Measurements from ENCODE around the gene ANO6. TPM values are rescaled to one million over a fixed set of nuclear protein-coding genes. Genes with fewer than 3 reads are reported as not detected.

ANO6 gene
- polyA plus RNA-seq, 2 donors, result 2.6 to 6.9 TPM

DNA sequence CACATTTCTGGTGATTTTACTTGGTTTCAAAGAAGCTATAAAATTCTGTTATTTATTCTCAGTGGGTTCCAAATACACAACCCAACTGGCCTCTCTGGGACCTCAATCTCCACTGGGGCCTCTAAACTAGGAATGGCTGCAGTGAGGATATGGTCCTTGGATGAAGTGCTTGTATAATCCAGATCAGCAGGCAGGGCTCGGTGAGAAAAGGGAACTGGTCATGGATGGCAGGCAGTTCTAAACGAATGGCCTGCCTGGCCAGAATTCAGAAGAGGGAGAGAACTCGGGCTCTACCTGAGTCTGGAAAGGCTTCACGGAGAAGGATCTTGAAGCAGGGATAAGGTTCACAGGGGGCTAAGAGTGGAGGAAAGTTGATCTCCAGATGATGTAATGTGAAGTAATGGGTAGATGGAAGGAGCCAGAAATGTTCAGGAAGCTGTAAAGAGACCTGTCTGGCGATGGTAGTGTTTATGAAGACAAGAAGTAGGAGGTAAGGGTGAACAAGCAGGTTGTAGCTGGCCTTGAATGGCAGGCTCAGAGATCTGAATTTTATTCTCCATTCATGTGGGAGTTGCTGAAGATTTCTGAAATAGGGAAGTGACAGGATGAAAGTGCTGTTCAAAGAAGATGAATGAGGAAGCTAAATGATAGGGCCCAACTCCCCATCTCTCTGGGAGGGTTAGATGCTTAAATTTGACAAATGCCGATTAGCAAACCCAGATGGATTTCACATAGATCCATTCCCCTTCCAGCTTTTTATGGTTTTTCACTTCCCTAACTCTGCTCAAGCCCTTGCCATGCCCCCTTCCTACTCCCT, 31.5 kb upstream of the ANO6 start:
- Histone ChIP-seq H3K27me3 (ENCODE audit: control insufficient read depth in 1 of 2, insufficient read depth in 2 of 2, low read length in 2 of 2) (no peaks in the 10 kb centered on the region), H3K4me1 (ENCODE audit: control insufficient read depth in 2 of 2, insufficient read depth in 2 of 2, low read length in 1 of 2) (no peaks in the 10 kb centered on the region), H3K36me3 (ENCODE audit: control insufficient read depth in 2 of 2, insufficient read depth in 2 of 2, low read length in 1 of 2) (no peaks in the 10 kb centered on the region), H3K4me3 (ENCODE audit: low read depth in 1 of 2, low read length in 2 of 2) (no peak overlapping the region), H3K9me3 (ENCODE audit: control insufficient read depth in 2 of 2, insufficient read depth in 1 of 2, low read depth in 1 of 2, low read length in 1 of 2) (no peaks in the 10 kb centered on the region), H3K27ac (ENCODE audit: low read depth in 2 of 2, low read length in 1 of 2) (no peak overlapping the region)
- 80 to 81% methylated on average over 6 of the region's 6 CpGs for WGBS, 2 donors

DNA sequence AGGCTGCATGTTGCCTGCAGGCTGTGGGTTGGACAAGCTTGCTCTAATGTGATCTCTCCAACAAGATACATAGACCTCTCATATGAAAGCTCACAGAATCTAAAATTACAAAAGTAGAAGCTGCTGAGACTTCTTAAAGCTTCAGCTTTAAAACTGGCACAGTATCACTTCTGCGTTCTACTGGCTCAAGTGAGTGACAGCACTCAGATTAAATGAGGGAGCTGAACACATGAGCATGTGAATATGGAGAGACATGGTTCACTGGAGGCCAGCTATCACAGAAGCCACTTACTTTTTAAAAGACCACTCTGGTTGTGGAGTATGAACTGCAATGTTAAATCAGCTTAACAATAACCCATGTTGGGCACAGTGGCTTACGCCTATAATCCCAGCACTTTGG, 29.1 kb upstream of the ANO6 start:
- Histone ChIP-seq H3K9me3 (ENCODE audit: control insufficient read depth in 2 of 2, insufficient read depth in 1 of 2, low read depth in 1 of 2, low read length in 1 of 2) (no peaks in the 10 kb centered on the region), H3K36me3 (ENCODE audit: control insufficient read depth in 2 of 2, insufficient read depth in 2 of 2, low read length in 1 of 2) (no peaks in the 10 kb centered on the region), H3K4me3 (ENCODE audit: low read depth in 1 of 2, low read length in 2 of 2) (no peak overlapping the region), H3K4me1 (ENCODE audit: control insufficient read depth in 2 of 2, insufficient read depth in 2 of 2, low read length in 1 of 2) (no peaks in the 10 kb centered on the region), H3K27ac (ENCODE audit: low read depth in 2 of 2, low read length in 1 of 2) (no peak overlapping the region), H3K27me3 (ENCODE audit: control insufficient read depth in 1 of 2, insufficient read depth in 2 of 2, low read length in 2 of 2) (no peaks in the 10 kb centered on the region)
- whole genome bisulfite sequencing, 2 donors, result 90 to 95% methylated on average over 2 of the region's 2 CpGs

DNA sequence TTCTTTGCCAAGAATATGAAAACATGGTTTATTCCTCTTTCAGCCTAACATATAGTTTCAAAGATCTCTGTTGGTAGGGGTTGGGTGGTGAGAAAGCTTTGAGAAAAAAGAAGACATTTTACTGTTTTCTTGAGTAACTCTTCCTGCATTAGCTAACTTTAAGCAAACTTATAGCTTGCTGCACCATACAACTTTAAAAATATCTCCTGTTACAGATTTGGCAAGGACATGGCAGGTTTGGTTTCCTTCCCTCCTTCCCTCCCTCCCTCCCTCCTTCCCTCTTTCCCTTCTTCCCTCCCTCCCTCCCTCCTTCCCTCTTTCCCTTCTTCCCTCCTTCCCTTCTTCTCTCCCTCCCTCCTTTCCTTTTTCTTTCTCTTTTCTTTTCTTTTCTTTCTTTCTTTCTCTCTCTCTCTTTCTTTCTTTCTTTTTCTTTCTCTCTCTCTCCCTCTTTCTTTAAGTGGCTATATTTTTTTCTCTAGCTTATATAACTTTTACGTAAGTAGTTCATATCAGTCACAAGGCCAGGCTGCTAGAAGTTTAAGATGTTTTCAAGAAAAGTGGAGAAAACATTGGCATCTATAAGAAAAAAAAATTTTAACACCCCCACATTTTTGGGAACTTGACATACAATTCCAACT, 26.0 kb upstream of the ANO6 start:
- no peak overlapping the region for H3K4me3 ChIP-seq (ENCODE audit: low read depth in 1 of 2, low read length in 2 of 2)
- H3K36me3 ChIP-seq (ENCODE audit: control insufficient read depth in 2 of 2, insufficient read depth in 2 of 2, low read length in 1 of 2), result no peaks in the 10 kb centered on the region
- no peaks in the 10 kb centered on the region for H3K27me3 ChIP-seq (ENCODE audit: control insufficient read depth in 1 of 2, insufficient read depth in 2 of 2, low read length in 2 of 2)
- no peaks in the 10 kb centered on the region for H3K9me3 ChIP-seq (ENCODE audit: control insufficient read depth in 2 of 2, insufficient read depth in 1 of 2, low read depth in 1 of 2, low read length in 1 of 2)
- 92 to 99% methylated on average over 1 of the region's 1 CpG for WGBS, 2 donors
- no peak overlapping the region for H3K27ac ChIP-seq (ENCODE audit: low read depth in 2 of 2, low read length in 1 of 2)
- no peaks in the 10 kb centered on the region for H3K4me1 ChIP-seq (ENCODE audit: control insufficient read depth in 2 of 2, insufficient read depth in 2 of 2, low read length in 1 of 2)

DNA sequence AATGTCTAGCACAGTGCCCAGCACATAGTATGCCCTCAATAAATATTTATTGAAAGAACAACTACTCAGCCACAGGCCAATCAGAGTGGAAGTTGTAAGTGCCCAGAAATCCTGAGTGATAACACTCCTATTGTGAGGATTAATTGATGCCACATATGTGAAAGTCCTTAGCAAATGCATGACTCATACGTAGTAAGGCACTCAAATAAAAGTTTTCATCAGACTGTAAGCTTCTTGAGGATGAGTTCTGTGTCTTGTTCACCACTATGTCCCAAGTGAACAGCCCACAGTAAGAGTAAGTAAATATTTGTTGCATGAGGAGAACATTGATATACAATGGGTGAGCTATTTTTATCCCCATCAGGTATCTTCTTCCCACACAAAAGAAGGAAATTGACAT, 24.7 kb upstream of the ANO6 start:
- H3K4me1 ChIP-seq (ENCODE audit: control insufficient read depth in 2 of 2, insufficient read depth in 2 of 2, low read length in 1 of 2), result no peaks in the 10 kb centered on the region
- H3K27me3 ChIP-seq (ENCODE audit: control insufficient read depth in 1 of 2, insufficient read depth in 2 of 2, low read length in 2 of 2), result no peaks in the 10 kb centered on the region
- H3K9me3 ChIP-seq (ENCODE audit: control insufficient read depth in 2 of 2, insufficient read depth in 1 of 2, low read depth in 1 of 2, low read length in 1 of 2), result no peaks in the 10 kb centered on the region
- H3K36me3 ChIP-seq (ENCODE audit: control insufficient read depth in 2 of 2, insufficient read depth in 2 of 2, low read length in 1 of 2), result no peaks in the 10 kb centered on the region
- H3K4me3 ChIP-seq (ENCODE audit: low read depth in 1 of 2, low read length in 2 of 2), result no peak overlapping the region
- 87 to 88% methylated on average over 1 of the region's 1 CpG for WGBS, 2 donors
- no peak overlapping the region for H3K27ac ChIP-seq (ENCODE audit: low read depth in 2 of 2, low read length in 1 of 2)

DNA sequence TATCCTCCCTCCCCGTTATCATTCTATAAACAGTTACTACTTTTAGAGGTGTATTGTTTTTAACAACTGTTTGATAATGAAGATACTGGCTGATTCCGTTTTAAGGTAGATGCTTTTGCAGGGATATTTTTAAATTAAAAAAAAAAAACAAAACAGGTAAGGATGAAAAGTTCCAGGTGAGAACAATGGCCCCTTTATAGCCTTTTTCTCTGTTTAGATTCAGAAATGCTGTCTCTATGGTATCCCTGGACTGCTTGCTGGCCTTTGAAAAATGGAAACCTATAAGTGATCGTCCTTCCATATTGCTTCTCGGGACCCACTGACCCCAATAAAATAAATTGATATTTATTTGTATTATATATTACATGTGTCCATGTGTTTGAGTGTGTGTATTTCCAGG, 23.2 kb upstream of the ANO6 start:
- H3K27ac ChIP-seq (ENCODE audit: low read depth in 2 of 2, low read length in 1 of 2), result no peak overlapping the region
- H3K27me3 ChIP-seq (ENCODE audit: control insufficient read depth in 1 of 2, insufficient read depth in 2 of 2, low read length in 2 of 2), result no peaks in the 10 kb centered on the region
- H3K4me1 ChIP-seq (ENCODE audit: control insufficient read depth in 2 of 2, insufficient read depth in 2 of 2, low read length in 1 of 2), result no peaks in the 10 kb centered on the region
- no peaks in the 10 kb centered on the region for H3K9me3 ChIP-seq (ENCODE audit: control insufficient read depth in 2 of 2, insufficient read depth in 1 of 2, low read depth in 1 of 2, low read length in 1 of 2)
- H3K4me3 ChIP-seq (ENCODE audit: low read depth in 1 of 2, low read length in 2 of 2), result no peak overlapping the region
- no peaks in the 10 kb centered on the region for H3K36me3 ChIP-seq (ENCODE audit: control insufficient read depth in 2 of 2, insufficient read depth in 2 of 2, low read length in 1 of 2)
- 76 to 88% methylated on average over 4 of the region's 4 CpGs for WGBS, 2 donors

DNA sequence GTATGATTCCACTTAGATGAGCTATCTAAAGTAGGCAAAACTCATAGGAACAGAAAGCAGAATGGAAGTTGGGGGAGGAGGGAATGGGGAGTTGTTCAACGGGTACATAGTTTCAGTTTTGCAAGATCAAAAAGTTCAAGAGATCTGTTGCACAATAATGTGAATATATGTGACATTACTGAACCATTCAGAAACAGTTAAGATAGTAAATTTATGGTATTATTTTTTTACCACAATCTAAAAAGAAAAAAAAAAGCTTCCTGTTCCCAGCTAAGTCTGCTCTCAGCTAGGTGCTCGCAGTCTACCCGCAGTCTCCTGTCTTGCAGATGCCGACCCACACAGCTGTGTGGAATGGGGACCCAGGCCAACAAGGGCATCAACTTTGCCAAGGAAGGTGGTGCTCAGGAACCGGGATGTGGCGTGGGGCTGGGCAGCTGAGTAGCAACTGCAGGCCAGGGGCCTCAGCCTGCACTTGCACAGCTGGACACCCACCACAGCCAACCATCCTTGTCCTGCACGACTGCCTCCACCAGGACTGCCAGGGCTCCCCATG, 15.3 kb upstream of the ANO6 start:
- no peaks in the 10 kb centered on the region for H3K9me3 ChIP-seq (ENCODE audit: control insufficient read depth in 2 of 2, insufficient read depth in 1 of 2, low read depth in 1 of 2, low read length in 1 of 2)
- H3K36me3 ChIP-seq (ENCODE audit: control insufficient read depth in 2 of 2, insufficient read depth in 2 of 2, low read length in 1 of 2), result no peaks in the 10 kb centered on the region
- H3K4me1 ChIP-seq (ENCODE audit: control insufficient read depth in 2 of 2, insufficient read depth in 2 of 2, low read length in 1 of 2), result peaks cover 0 to 3% of the 10 kb centered on the region in 2 donors
- H3K4me3 ChIP-seq (ENCODE audit: low read depth in 1 of 2, low read length in 2 of 2), result no peak overlapping the region
- no peak overlapping the region for H3K27ac ChIP-seq (ENCODE audit: low read depth in 2 of 2, low read length in 1 of 2)
- WGBS, 2 donors, result 67 to 70% methylated on average over 7 of the region's 7 CpGs
- H3K27me3 ChIP-seq (ENCODE audit: control insufficient read depth in 1 of 2, insufficient read depth in 2 of 2, low read length in 2 of 2), result no peaks in the 10 kb centered on the region

DNA sequence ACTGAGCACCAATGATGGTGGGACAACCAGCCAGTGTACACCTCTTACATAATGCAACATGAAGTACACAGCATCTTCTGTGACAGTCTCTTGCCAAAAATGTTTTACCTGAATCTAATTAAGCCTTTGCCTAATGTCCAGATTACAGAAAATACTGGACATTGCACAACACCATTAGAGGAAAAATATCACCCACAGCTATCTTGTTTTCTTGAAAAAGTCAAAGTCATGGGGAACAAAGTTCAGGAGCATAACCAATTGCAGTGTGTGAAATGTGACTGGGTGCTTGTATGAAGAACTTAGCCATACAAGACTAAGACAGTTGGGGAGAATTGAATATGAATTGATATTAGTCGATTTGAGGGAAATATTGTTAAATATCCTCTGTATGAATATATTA, 12.1 kb upstream of the ANO6 start:
- no peaks in the 10 kb centered on the region for H3K36me3 ChIP-seq (ENCODE audit: control insufficient read depth in 2 of 2, insufficient read depth in 2 of 2, low read length in 1 of 2)
- no peak overlapping the region for H3K27ac ChIP-seq (ENCODE audit: low read depth in 2 of 2, low read length in 1 of 2)
- no peak overlapping the region for H3K4me3 ChIP-seq (ENCODE audit: low read depth in 1 of 2, low read length in 2 of 2)
- WGBS, 2 donors, result 94 to 95% methylated on average over 1 of the region's 1 CpG
- peaks cover 0 to 3% of the 10 kb centered on the region in 2 donors for H3K4me1 ChIP-seq (ENCODE audit: control insufficient read depth in 2 of 2, insufficient read depth in 2 of 2, low read length in 1 of 2)
- H3K27me3 ChIP-seq (ENCODE audit: control insufficient read depth in 1 of 2, insufficient read depth in 2 of 2, low read length in 2 of 2), result no peaks in the 10 kb centered on the region
- H3K9me3 ChIP-seq (ENCODE audit: control insufficient read depth in 2 of 2, insufficient read depth in 1 of 2, low read depth in 1 of 2, low read length in 1 of 2), result no peaks in the 10 kb centered on the region

DNA sequence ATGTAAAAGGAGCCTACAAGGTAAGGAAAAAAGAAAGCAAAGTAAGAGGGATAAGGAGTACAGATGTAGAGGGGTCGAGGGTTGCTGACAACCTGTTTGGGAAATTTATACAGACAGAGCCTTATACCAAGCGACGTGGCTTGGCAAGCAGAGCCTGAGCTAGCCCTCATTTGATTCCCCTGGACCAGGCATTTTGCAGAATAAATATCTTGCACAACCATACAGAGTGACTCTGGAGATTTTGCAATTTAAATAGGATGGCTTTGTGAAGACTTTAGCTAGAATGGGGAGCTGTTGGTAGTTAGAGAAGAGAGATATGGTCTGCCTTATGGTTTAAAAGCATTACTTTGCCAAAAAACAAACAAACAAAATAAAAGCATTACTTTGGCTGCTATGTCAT, 11.1 kb upstream of the ANO6 start:
- 91% methylated on average over 3 of the region's 3 CpGs for WGBS, 2 donors
- H3K9me3 ChIP-seq (ENCODE audit: control insufficient read depth in 2 of 2, insufficient read depth in 1 of 2, low read depth in 1 of 2, low read length in 1 of 2), result no peaks in the 10 kb centered on the region
- H3K36me3 ChIP-seq (ENCODE audit: control insufficient read depth in 2 of 2, insufficient read depth in 2 of 2, low read length in 1 of 2), result no peaks in the 10 kb centered on the region
- no peak overlapping the region for H3K27ac ChIP-seq (ENCODE audit: low read depth in 2 of 2, low read length in 1 of 2)
- H3K27me3 ChIP-seq (ENCODE audit: control insufficient read depth in 1 of 2, insufficient read depth in 2 of 2, low read length in 2 of 2), result no peaks in the 10 kb centered on the region
- peaks cover 0 to 3% of the 10 kb centered on the region in 2 donors for H3K4me1 ChIP-seq (ENCODE audit: control insufficient read depth in 2 of 2, insufficient read depth in 2 of 2, low read length in 1 of 2)
- H3K4me3 ChIP-seq (ENCODE audit: low read depth in 1 of 2, low read length in 2 of 2), result no peak overlapping the region

DNA sequence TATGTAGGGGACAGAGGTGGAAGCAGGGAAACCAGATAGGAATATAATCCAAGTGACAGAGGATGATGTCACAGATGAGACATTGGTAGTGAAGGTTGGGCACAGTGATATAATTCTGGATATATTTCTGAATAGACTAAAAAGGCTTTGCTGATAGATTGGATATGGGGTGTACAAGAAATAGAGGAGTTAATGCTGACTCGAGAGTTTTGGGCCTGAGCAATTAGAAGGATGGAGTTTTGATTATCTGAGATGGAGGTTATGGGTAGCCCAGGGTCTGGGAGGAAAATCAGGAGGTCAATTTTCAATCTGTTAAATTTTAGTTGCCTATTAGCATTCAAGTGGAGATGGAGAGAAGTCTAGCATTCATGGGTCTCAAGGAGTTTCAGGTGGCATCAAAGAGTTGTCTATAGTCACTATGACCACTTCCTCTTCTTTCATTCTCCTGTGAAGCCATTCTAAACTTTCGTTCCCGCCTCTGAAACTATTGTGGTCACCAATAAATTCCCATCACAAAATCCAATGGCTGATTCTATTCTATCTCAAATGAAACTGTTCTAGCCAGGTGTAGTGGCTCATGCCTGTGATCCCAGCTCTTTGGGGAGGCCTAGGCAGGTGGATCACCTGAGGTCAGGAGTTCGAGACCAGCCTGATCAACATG, 10.6 kb upstream of the ANO6 start:
- Histone ChIP-seq H3K27me3 (ENCODE audit: control insufficient read depth in 1 of 2, insufficient read depth in 2 of 2, low read length in 2 of 2) (no peaks in the 10 kb centered on the region), H3K27ac (ENCODE audit: low read depth in 2 of 2, low read length in 1 of 2) (no peak overlapping the region), H3K4me3 (ENCODE audit: low read depth in 1 of 2, low read length in 2 of 2) (no peak overlapping the region), H3K36me3 (ENCODE audit: control insufficient read depth in 2 of 2, insufficient read depth in 2 of 2, low read length in 1 of 2) (no peaks in the 10 kb centered on the region), H3K4me1 (ENCODE audit: control insufficient read depth in 2 of 2, insufficient read depth in 2 of 2, low read length in 1 of 2) (peaks cover 0 to 3% of the 10 kb centered on the region in 2 donors), H3K9me3 (ENCODE audit: control insufficient read depth in 2 of 2, insufficient read depth in 1 of 2, low read depth in 1 of 2, low read length in 1 of 2) (no peaks in the 10 kb centered on the region)
- WGBS, 2 donors, result 92 to 97% methylated on average over 4 of the region's 4 CpGs

Data from esophagus (tissue), 2 donors.